ENCODE data around the gene MAP4K4. TPM values are rescaled to one million over a fixed set of nuclear protein-coding genes. Genes with fewer than 3 reads are reported as not detected.

MAP4K4 gene
- total RNA-seq, 4 donors from 2014 or later, result 29.6 to 56.6 (median 38.2) TPM

DNA sequence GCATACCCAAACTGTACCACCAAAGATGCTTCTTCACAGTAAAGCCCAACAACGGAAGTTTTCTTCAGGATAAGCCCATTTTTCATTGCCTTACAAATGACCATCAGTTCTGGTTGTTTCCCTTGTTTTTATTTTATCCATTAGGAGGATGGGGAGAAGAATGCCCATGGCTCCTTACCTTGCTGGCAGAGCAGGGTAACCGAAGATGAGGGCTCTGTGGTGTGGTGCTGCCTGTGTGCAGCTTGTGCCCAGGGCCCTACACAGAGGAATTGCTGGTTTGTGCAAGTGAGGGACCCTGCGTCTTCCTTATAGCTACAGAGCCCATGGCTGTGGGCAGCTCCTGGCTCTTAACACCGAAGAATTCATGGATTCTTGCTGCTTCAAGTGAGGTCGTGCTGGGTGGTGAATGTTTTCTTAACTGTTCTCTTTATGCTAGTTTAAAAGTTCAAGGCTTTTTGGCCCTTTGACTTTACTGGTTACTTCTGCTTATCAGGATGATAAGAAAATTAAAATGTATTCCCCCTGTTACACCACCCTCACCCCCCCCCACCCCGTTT lies 110.6 kb downstream of the MAP4K4 start:
- H3K27ac ChIP-seq, result no peak overlapping the region
- no peaks in the 10 kb centered on the region for H3K9me3 ChIP-seq
- no peak for DNase-seq (ENCODE audit: low spot score in 2 of 2)
- peaks cover 42% of the 10 kb centered on the region for H3K4me1 ChIP-seq
- TF ChIP-seq EP300 (IDR thresholded peaks at IDR 0.05) (no peak), POLR2AphosphoS5 (IDR thresholded peaks at IDR 0.05) (no peak)
- H3K27me3 ChIP-seq, result no peaks in the 10 kb centered on the region
- H3K4me3 ChIP-seq, result no peak overlapping the region
- 91% methylated on average over 6 of the region's 6 CpGs for WGBS
- H3K36me3 ChIP-seq, result no peaks in the 10 kb centered on the region

- H3K4me3 ChIP-seq, result no peak overlapping the region
- H3K27ac ChIP-seq, result no peak overlapping the region
- H3K27me3 ChIP-seq, result no peaks in the 10 kb centered on the region
- no peaks in the 10 kb centered on the region for H3K9me3 ChIP-seq
- no peak for DNase-seq (ENCODE audit: low spot score in 2 of 2)
- no peaks in the 10 kb centered on the region for H3K36me3 ChIP-seq
- H3K4me1 ChIP-seq, result peaks cover 27% of the 10 kb centered on the region
- TF ChIP-seq CTCF (IDR thresholded peaks at IDR 0.05) (no peak), POLR2A (IDR thresholded peaks at IDR 0.05) (no peak), EP300 (IDR thresholded peaks at IDR 0.05) (no peak), POLR2AphosphoS5 (IDR thresholded peaks at IDR 0.05) (no peak)
These were observed 112.2 kb downstream of the MAP4K4 start for GRCh38 chr2:101809698-101810097.

DNA sequence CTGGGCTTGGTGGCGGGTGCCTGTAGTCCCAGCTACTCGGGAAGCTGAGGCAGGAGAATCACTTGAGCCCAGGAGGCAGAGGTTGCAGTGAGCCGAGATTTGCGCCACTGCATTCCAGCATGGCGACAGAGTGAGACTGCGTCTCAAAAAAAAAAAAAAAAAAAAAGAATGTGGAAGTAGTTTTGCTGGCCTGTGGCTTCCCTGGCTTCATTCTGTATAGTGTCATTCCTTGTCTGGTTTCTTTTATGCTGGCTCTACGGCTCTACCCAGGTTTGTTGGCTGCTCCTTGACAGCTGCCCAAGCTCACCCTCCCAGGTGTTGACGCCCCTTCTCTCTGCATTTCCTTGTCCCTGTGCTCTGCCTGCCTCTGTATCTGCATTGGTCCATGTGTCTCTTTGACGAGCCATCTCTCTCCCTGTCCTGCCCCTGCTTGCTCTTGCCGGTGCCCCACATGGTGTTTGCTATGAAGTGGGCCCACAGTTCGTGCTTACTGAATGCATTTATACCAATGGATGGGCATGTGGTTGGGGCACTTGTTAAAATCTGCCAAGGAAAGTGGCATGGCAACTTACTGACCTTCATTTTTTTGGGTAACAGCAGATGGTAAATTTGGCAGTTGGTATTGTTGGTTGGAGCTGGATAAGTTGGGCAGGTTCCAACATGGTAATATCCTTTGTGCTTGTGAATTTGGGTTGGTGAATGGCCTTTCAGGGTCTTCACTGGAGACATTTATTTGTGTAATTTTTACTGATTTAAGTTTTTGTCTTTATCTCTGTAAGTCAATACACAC lies 113.9 kb downstream of the MAP4K4 start:
- no peak overlapping the region for H3K27ac ChIP-seq
- TF ChIP-seq EP300 (IDR thresholded peaks at IDR 0.05) (no peak), POLR2A (IDR thresholded peaks at IDR 0.05) (no peak), POLR2AphosphoS5 (IDR thresholded peaks at IDR 0.05) (no peak), CTCF (IDR thresholded peaks at IDR 0.05) (no peak)
- no peaks in the 10 kb centered on the region for H3K9me3 ChIP-seq
- WGBS, result 92% methylated on average over 11 of the region's 11 CpGs
- H3K4me3 ChIP-seq, result no peak overlapping the region
- DNase-seq (ENCODE audit: low spot score in 2 of 2), result no peak
- peaks cover 16% of the 10 kb centered on the region for H3K4me1 ChIP-seq
- H3K27me3 ChIP-seq, result no peaks in the 10 kb centered on the region
- H3K36me3 ChIP-seq, result no peaks in the 10 kb centered on the region

GRCh38 chr2:101812226-101812625 lies 114.7 kb downstream of the MAP4K4 start:
- H3K27me3 ChIP-seq, result no peaks in the 10 kb centered on the region
- no peak overlapping the region for H3K4me3 ChIP-seq
- TF ChIP-seq CTCF (IDR thresholded peaks at IDR 0.05) (no peak), POLR2AphosphoS5 (IDR thresholded peaks at IDR 0.05) (no peak), POLR2A (IDR thresholded peaks at IDR 0.05) (no peak), EP300 (IDR thresholded peaks at IDR 0.05) (no peak)
- peaks cover 8% of the 10 kb centered on the region for H3K4me1 ChIP-seq
- H3K9me3 ChIP-seq, result no peaks in the 10 kb centered on the region
- DNase-seq (ENCODE audit: low spot score in 2 of 2), result no peak
- no peak overlapping the region for H3K27ac ChIP-seq
- no peaks in the 10 kb centered on the region for H3K36me3 ChIP-seq
- WGBS, result 91% methylated on average over 7 of the region's 7 CpGs

DNA sequence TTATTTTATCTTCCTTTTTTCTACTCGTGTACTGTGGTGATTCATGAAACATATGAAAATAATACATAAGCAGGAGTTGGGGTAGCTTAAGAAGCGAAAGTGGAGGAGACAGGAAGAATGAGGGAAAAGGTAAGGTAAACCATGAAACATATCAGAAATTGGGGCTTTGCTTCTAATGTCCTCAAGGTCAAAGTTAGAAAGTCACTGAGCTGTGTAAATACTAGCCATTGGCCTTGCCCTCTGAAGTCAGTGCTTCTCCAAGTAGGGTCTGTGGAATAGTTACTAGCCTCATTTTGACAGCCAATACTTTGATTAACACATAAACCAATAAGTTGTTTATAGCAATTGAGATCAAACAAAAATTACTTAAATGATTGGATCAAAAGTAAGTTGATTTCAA lies 117.2 kb downstream of the MAP4K4 start:
- no peak for DNase-seq (ENCODE audit: low spot score in 2 of 2)
- H3K4me1 ChIP-seq, result peaks cover 23% of the 10 kb centered on the region
- WGBS, result 87% methylated on average over 2 of the region's 2 CpGs
- H3K36me3 ChIP-seq, result no peaks in the 10 kb centered on the region
- no peaks in the 10 kb centered on the region for H3K27me3 ChIP-seq
- TF ChIP-seq CTCF (IDR thresholded peaks at IDR 0.05) (no peak), EP300 (IDR thresholded peaks at IDR 0.05) (no peak), POLR2A (IDR thresholded peaks at IDR 0.05) (no peak), POLR2AphosphoS5 (IDR thresholded peaks at IDR 0.05) (no peak)
- H3K9me3 ChIP-seq, result no peaks in the 10 kb centered on the region
- H3K27ac ChIP-seq, result no peak overlapping the region
- H3K4me3 ChIP-seq, result no peak overlapping the region

All from suprapubic skin (tissue), 4 donors.